Prostate gland (tissue), 2 donors: ENCODE measurements around the gene RAPH1. TPM values are rescaled to one million over a fixed set of nuclear protein-coding genes. Genes with fewer than 3 reads are reported as not detected.

Experiments
- DNase-seq: peaks from one replicate; pipeline ENCODE4 v3.0.0-alpha.2; 2019; ENCODE audit warnings: low spot score
- H3K27ac ChIP-seq, 2 donors: fragments of 200-600 bp; sonication (generic); 2 replicates each; pipeline ENCODE4 v1.5.1; 2017 to 2019
- H3K27me3 ChIP-seq: fragments of 200-600 bp; sonication (generic); replicated peaks from 2 replicates; pipeline ENCODE4 v1.5.1; 2019; ENCODE audit not compliant: insufficient read depth
- H3K36me3 ChIP-seq, 2 donors: fragments of 200-600 bp; sonication (generic); 1 replicate in 1 of 2; 2 replicates in 1 of 2; pipeline versions ENCODE4 v1.5.1 to v1.8.1; 2017 to 2019
- H3K4me1 ChIP-seq: fragments of 200-600 bp; sonication (generic); replicated peaks from 2 replicates; pipeline ENCODE4 v1.5.1; 2019
- H3K4me3 ChIP-seq, 2 donors: fragments of 200-600 bp; sonication (generic); 2 replicates each; pipeline ENCODE4 v1.5.1; 2017 to 2019
- H3K9me3 ChIP-seq: fragments of 200-600 bp; sonication (generic); 2 replicates; pipeline ENCODE4 v1.5.1; 2017
- CTCF ChIP-seq, 4 experiments: fragments of 200-600 bp in 2 of 4; fragments of 450-650 bp in 2 of 4; sonication (generic) in 2 of 4; IDR thresholded peaks; 1 replicate in 3 of 4; 2 replicates in 1 of 4; pipeline ENCODE4 v1.5.1; 2016 to 2019; ENCODE audit warnings: antibody characterized with exemption in 4 of 4, mild to moderate bottlenecking in 2 of 4, moderate library complexity in 2 of 4
- POLR2A ChIP-seq: fragments of 450-650 bp; IDR thresholded peaks from one replicate; pipeline ENCODE4 v1.6.1; 2016; ENCODE audit warnings: antibody characterized with exemption, mild to moderate bottlenecking
- POLR2AphosphoS5 ChIP-seq: sonication (generic); formaldehyde crosslinking; IDR thresholded peaks from one replicate; pipeline ENCODE4 v1.6.1; 2017; ENCODE audit warnings: antibody characterized with exemption
- WGBS: methylation state at CpG from one replicate; pipeline ENCODE4 v1.1.5; 2018; 5-methylcytosine and 5-hydroxymethylcytosine counted together
- intact Hi-C: fragments of 100-400 bp; cut with DNase I; formaldehyde crosslinking; loops from one replicate; pipeline ENCODE4 v1.14.2; 2022
- total RNA-seq, 2 donors: library from RNA; depleted of rRNA; stranded (reverse); fragments of >200 nt; gene quantifications; one replicate each; pipeline ENCODE4 v1.1.0, GENCODE V29; 2016

Gene RAPH1
- total RNA-seq, 2 donors from 2014 or later: 27.6 to 35.0 TPM

- 84% methylated on average over 3 of the region's 3 CpGs for WGBS
- TF ChIP-seq POLR2AphosphoS5 (no peak), CTCF (IDR thresholded peaks at IDR 0.05) (no peak), POLR2A (no peak)
- DNase-seq: no peak
- Histone ChIP-seq H3K4me3 (no peak overlapping the region), H3K27me3 (no peaks in the 10 kb centered on the region), H3K27ac (no peak overlapping the region), H3K36me3 (no peaks in the 10 kb centered on the region), H3K9me3 (no peaks in the 10 kb centered on the region), H3K4me1 (no peaks in the 10 kb centered on the region)
- intact Hi-C loops: no loop called here
Observed at GRCh38 chr2:203354966-203355365, 180.1 kb downstream of the RAPH1 start.

GRCh38 chr2:203352604-203353255, 182.4 kb downstream of the RAPH1 start:
- TF ChIP-seq CTCF (IDR thresholded peaks at IDR 0.05) (no peak), POLR2A (no peak), POLR2AphosphoS5 (no peak)
- no peaks in the 10 kb centered on the region for H3K9me3 ChIP-seq

GRCh38 chr2:203347375-203347774, 187.7 kb downstream of the RAPH1 start:
- Histone ChIP-seq H3K4me3 (no peak overlapping the region), H3K27me3 (no peaks in the 10 kb centered on the region), H3K9me3 (no peaks in the 10 kb centered on the region), H3K4me1 (no peaks in the 10 kb centered on the region), H3K36me3 (no peaks in the 10 kb centered on the region), H3K27ac (no peak overlapping the region)
- no peak for TF ChIP-seq POLR2A
- TF ChIP-seq CTCF (IDR thresholded peaks at IDR 0.05): no peak
- TF ChIP-seq POLR2AphosphoS5: no peak
- intact Hi-C loops: no loop called here
- WGBS: 91% methylated on average over 4 of the region's 4 CpGs
- DNase-seq: no peak

More at GRCh38 chr2:203352604-203353255, 182.4 kb downstream of the RAPH1 start:
- Histone ChIP-seq H3K36me3 (no peaks in the 10 kb centered on the region), H3K27me3 (no peaks in the 10 kb centered on the region), H3K27ac (no peak overlapping the region), H3K4me1 (no peaks in the 10 kb centered on the region), H3K4me3 (no peak overlapping the region)
- DNase-seq: no peak
- 76% methylated on average over 5 of the region's 5 CpGs for WGBS
- intact Hi-C loops: no loop called here

- 70% methylated on average over 1 of the region's 1 CpG for WGBS
- Histone ChIP-seq H3K27me3 (no peaks in the 10 kb centered on the region), H3K36me3 (no peaks in the 10 kb centered on the region), H3K9me3 (no peaks in the 10 kb centered on the region), H3K27ac (no peak overlapping the region), H3K4me3 (no peak overlapping the region), H3K4me1 (no peaks in the 10 kb centered on the region)
- TF ChIP-seq POLR2A: no peak
- no peak for TF ChIP-seq POLR2AphosphoS5
- TF ChIP-seq CTCF (IDR thresholded peaks at IDR 0.05): no peak
- intact Hi-C loops: no loop called here
- DNase-seq: no peak
Observed at GRCh38 chr2:203346612-203347011, 188.5 kb downstream of the RAPH1 start.

GRCh38 chr2:203344667-203345066, 190.4 kb downstream of the RAPH1 start:
- 97% methylated on average over 12 of the region's 12 CpGs for WGBS
- H3K27me3 ChIP-seq: no peaks in the 10 kb centered on the region
- TF ChIP-seq CTCF (IDR thresholded peaks at IDR 0.05): no peak
- TF ChIP-seq POLR2AphosphoS5: no peak
- no peak for TF ChIP-seq POLR2A
- intact Hi-C loops: no loop called here
- H3K27ac ChIP-seq: no peak overlapping the region
- H3K4me3 ChIP-seq: no peak overlapping the region
- DNase-seq: no peak
- H3K4me1 ChIP-seq: no peaks in the 10 kb centered on the region
- no peaks in the 10 kb centered on the region for H3K36me3 ChIP-seq
- H3K9me3 ChIP-seq: no peaks in the 10 kb centered on the region
